T-helper 1 cell treated with Interleukin-12 subunit alpha and Interleukin-12 subunit beta and Interleukin-4 antibody, amounts not matched to agents 30 ng/mL and 1 ng/mL, for 36 hours (primary cell): ENCODE measurements around the gene SGMS1. TPM values are rescaled to one million over a fixed set of nuclear protein-coding genes. Genes with fewer than 3 reads are reported as not detected.
"Not testable (repeated sequence)": the region's sequence is repeated elsewhere in the genome, so short reads cannot be mapped to it uniquely, and the experiment has no call there.

Experiments
- intact Hi-C: fragments of 100-400 bp; cut with micrococcal nuclease; formaldehyde crosslinking; loops from one replicate; pipeline ENCODE4 v1.15.1; 2024
- total RNA-seq: library from RNA; stranded (reverse); gene quantifications from 2 replicates; pipeline ENCODE4 v1.2.3, GENCODE V29; 2022

SGMS1 gene
- total RNA-seq, 1 donor from 2014 or later = 24.4 TPM

GRCh38 chr10:50513956-50514355 is 109.8 kb downstream of the SGMS1 start:
- intact Hi-C loops = loop anchor here (1.0 to 2.0 kb wide), 3 partner anchors 28 to 111 kb away; no protein-coding TSS in a partner anchor

GRCh38 chr10:50512743-50513416 is 110.9 kb downstream of the SGMS1 start:
- intact Hi-C loops = loop anchor here (1.0 to 2.0 kb wide), 3 partner anchors 29 to 112 kb away; no protein-coding TSS in a partner anchor

GRCh38 chr10:50512214-50512595 is 111.6 kb downstream of the SGMS1 start:
- intact Hi-C loops = loop anchor here (2.0 kb wide), 1 partner anchor 93 kb away; no protein-coding TSS in a partner anchor

GRCh38 chr10:50511492-50512213 is 112.1 kb downstream of the SGMS1 start:
- intact Hi-C loops = loop anchor here (1.0 to 2.0 kb wide), 2 partner anchors 9 to 93 kb away; no protein-coding TSS in a partner anchor

- intact Hi-C loops = loop anchor here (1.0 kb wide), 1 partner anchor 8 kb away; no protein-coding TSS in a partner anchor
Measured at GRCh38 chr10:50510517-50511473, 113.0 kb downstream of the SGMS1 start.

- intact Hi-C loops = loop anchor here (1.0 to 2.0 kb wide), 3 partner anchors 76 to 247 kb away; no protein-coding TSS in a partner anchor
Measured at GRCh38 chr10:50508315-50509051, 115.3 kb downstream of the SGMS1 start.

GRCh38 chr10:50506861-50507573 is 116.7 kb downstream of the SGMS1 start:
- intact Hi-C loops = no loop called here

GRCh38 chr10:50504389-50504788 is 119.4 kb downstream of the SGMS1 start:
- intact Hi-C loops = no loop called here

- intact Hi-C loops = no loop called here
Measured at GRCh38 chr10:50503661-50504320, 120.0 kb downstream of the SGMS1 start.

- intact Hi-C loops = not testable (repeated sequence)
Measured at GRCh38 chr10:50503156-50503555, 120.6 kb downstream of the SGMS1 start.

GRCh38 chr10:50501924-50502452 is 121.8 kb downstream of the SGMS1 start:
- intact Hi-C loops = loop anchor here (1.0 kb wide), 1 partner anchor 9 kb away; no protein-coding TSS in a partner anchor

GRCh38 chr10:50501478-50501877 is 122.3 kb downstream of the SGMS1 start:
- intact Hi-C loops = no loop called here

- intact Hi-C loops = no loop called here
Measured at GRCh38 chr10:50498465-50498864, 125.3 kb downstream of the SGMS1 start.

GRCh38 chr10:50497758-50498157 is 126.0 kb downstream of the SGMS1 start:
- intact Hi-C loops = no loop called here

GRCh38 chr10:50496228-50496627 is 127.5 kb downstream of the SGMS1 start:
- intact Hi-C loops = no loop called here

- intact Hi-C loops = no loop called here
Measured at GRCh38 chr10:50490241-50490640, 133.5 kb downstream of the SGMS1 start.

- intact Hi-C loops = not testable (repeated sequence)
Measured at GRCh38 chr10:50484550-50484949, 139.2 kb downstream of the SGMS1 start.

GRCh38 chr10:50480054-50481007 is 143.4 kb downstream of the SGMS1 start:
- intact Hi-C loops = no loop called here
